Stimulated activated CD8-positive, alpha-beta memory T cell treated with anti-CD3 and anti-CD28 coated beads, Interleukin-2, amount 100 ng/mL, for 48 hours (primary cell): Measurements from ENCODE around the gene CTDNEP1.
"Not testable (repeated sequence)": the region's sequence is repeated elsewhere in the genome, so short reads cannot be mapped to it uniquely, and the experiment has no call there.

Experiments used
- DNase-seq, 2 donors: peaks; one replicate each; pipeline ENCODE4 v3.0.0-alpha.2; 2020; ENCODE audit warnings: low read depth in 2 of 2

The CTDNEP1 gene

GRCh38 chr17:7248796-7249195 is 2.7 kb downstream of the CTDNEP1 start:
- DNase-seq = no peak

GRCh38 chr17:7246779-7247178 is 4.8 kb downstream of the CTDNEP1 start:
- DNase-seq = no peak

DNA sequence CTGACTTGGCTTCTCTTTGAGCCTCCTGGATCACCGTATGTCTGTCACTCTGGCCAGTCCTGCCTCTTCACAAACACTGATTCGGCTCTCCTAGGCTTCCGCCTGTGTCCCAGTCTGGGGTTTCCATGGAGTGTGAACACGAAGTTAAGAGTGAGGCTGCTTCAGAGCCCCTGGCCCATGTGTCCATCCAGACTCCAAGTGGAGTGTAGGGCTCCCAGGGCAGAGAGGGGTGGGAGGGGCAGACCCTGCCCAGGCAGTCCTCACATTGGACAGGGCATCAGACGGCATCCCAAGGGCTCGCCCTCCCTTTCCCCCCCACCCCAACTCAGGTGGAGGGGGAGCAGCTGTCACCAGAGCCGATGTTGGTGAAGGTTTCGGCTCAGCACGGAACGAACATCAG is 7.7 kb downstream of the CTDNEP1 start:
- DNase-seq = not testable (repeated sequence)

DNA sequence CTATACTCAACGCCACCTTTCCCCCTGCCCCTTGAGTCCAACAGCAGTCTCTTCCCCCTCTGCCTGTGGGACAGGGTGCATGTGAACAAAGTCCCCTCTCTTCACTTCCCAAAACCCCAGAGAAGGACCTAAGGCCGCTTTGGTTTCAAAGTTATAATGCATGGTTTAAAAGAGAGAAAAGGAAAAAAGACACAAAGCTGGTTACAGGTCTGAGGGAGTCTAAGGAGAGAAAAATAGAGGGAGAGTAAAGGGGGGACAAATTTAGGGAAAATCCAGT is 8.1 kb downstream of the CTDNEP1 start:
- no peak for DNase-seq

- DNase-seq = peak; percentile 82 to 89
Measured at GRCh38 chr17:7242717-7243452, 8.6 kb downstream of the CTDNEP1 start.

GRCh38 chr17:7241783-7242716 is 9.5 kb downstream of the CTDNEP1 start, which contains the start of gene GABARAP:
GABARAP (minus strand) TSS chr17:7242449; CDS start chr17:7242330, 119 bp downstream.
- peak; percentile 85 to 93 for DNase-seq

GRCh38 chr17:7241090-7241733 is 10.3 kb downstream of the CTDNEP1 start:
- DNase-seq = no peak

- no peak for DNase-seq
Measured at GRCh38 chr17:7240375-7240774, 11.2 kb downstream of the CTDNEP1 start.

- DNase-seq = peak; percentile 95 to 97
Measured at GRCh38 chr17:7239091-7240027, 12.2 kb downstream of the CTDNEP1 start, which contains the start of gene PHF23. PHF23 (minus strand) TSS chr17:7239457; CDS start chr17:7239279, 178 bp downstream.

GRCh38 chr17:7238420-7239090 is 13.0 kb downstream of the CTDNEP1 start:
- DNase-seq = no peak

DNA sequence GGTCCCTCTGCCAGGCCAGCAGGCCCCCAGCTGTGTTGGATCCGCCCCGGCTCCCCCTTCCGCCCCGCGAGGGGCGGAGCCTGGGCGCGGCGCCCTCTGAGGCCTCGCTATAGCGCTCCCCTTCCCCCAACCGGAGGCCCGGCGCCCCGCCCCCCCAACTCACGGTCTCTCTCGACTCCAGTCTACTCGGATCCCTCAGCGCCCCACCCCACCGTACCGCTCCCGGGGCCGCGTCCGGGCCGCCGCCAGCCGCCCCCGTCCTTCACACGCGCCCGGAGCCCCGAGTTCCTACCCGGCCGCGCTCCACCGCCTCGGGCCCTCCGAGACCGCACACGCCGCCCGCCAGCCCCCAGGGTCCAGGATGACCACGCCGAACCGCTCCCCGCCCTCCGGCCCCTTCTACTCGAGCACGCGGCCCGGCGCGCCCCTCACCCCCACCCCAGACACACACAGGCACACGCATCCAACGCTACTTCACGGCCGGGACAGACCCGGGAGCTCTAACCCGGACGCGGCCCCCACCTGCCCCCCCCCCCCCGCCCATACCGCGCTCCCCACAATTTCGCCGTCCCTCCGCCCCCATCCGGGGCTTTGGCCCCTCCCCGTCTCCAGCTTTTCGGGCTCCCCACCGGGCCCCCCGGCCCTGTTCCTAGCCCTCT is 13.6 kb downstream of the CTDNEP1 start:
- peak; percentile 81 to 90 for DNase-seq

DNA sequence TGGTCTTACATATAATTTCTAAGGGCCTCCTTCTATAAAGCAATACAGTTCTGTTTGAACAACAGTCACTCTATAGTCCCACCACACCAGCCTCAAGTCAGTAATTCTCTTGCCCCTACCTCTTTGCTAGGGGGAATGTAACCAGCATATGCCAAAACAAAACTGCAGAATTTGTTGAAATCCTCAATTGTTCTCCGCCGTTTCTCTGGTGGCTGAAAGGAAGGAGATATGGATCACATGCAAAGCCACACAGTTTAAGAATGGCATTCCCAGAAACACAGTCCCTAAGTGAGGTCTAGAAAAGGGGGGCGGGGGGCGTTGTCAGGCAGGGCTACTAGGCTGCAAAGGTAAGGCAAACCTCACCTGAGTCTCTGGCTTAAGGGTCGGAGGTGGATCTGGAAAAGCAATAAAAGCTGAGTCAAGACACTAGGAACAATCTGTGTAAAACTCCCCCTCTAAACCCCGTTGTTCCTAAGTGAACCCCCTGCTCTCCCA is 14.2 kb downstream of the CTDNEP1 start:
- DNase-seq = no peak

DNA sequence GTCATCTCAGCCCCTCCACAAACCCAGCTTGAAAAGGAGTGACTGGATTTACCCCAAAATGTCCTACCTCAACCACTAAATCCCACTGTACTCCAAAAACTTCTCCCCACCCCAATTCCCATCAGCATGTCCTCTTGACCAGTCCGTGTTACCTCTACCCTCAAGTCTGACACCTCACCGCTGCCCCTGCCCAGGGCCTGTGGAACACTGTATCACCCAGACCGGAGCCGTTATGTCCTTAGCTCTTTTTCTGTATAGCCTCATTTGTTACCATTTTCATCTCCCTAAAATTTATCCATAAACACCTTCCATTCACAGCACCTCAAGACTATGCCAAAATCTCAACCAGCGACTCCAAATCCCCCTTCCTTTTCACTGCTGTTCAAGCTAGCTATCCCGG is 14.7 kb downstream of the CTDNEP1 start:
- no peak for DNase-seq

DNA sequence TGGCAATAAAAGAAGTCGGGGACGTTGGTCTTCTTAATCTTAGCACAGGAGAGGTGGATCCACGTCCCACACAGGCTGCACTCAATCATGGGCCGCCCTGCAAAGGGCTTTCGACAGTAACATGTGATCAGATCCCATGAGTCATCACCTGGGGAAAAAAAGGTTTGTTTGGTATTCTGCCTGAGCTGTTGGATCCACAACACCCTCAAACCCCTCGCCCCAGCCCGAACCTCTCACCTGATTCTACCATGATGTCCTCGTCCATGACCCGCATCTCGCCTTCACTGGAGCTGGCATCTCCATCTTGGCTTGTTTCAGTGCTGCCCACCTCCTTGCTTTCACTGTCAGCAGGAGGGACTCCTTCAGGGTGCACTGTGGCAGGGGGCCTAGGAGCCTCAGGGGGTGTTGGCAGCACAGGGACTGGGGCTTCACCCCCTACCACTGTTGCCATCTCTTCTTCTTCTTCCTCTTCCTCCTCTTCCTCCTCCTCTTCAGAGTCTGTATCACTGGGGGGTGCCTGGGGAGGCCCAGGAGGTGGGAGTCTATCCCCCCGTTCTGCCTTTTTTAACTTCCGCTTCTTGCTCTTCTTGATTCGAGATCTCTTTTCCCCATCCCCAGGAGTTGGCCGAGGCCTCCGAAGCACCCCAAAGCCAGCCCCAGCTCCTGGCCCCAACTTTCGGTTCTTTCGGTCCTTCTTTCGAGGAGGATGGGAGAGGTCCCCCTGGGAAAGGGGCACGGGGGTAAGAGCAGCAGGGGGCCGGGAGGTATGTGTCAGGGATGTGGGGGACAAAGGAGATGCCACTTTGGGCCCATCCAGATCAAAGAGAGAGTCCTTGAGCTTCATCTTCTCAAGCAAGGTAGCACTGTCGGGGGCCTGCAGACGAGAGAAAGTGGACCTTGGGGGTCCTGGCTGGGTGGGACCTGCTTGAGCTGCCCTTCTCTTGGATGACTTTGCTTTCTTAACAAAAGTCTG is 15.6 kb downstream of the CTDNEP1 start:
- DNase-seq = no peak

DNA sequence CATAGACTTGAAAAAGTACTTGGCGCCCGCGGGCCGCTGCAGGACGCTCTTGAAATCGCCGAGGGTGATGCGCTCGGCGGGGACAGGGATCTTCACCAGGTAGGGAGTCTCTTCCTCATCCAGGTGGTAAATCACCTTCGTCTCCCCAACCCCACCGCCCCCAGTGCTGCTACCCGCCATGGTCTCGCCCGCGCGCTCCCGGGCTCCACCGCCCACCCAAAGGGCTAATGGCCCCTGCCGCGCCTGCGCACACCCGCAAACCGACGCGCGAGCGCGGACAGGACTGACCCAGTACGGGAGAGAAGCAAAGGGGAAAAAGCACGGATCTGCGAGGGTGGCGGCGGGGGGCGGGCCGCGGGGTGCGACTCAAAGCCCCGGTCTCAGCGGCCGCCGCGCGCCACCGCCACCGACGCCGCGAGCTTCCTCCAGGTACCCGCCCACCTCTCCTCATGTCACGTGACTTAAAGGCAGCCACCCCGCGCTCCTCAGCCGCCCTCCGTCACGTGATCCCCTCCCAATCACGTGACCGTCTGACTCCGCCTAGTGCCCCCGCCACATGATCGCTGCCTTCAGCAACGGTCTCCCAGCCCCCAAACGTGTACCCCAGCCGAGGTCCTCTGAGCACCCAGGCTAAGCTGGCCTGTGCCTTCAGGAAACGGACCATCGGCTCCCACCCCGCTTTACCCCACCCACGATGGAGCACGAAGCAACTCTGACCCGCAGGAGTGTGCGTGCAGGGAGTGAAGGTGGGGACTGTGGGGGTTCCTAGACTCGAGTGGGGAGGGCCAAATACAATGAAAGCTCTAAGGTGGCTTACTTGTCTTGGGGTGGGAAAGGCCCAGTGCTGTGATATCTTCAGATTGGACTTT is 17.2 kb downstream of the CTDNEP1 start, which contains the start of gene DVL2:
Gene DVL2 (minus strand): TSS at position 435 of the 869 bp plus-strand sequence. CDS start 255 bp downstream, at position 180.
- DNase-seq = peak; percentile 90 to 94

DNA sequence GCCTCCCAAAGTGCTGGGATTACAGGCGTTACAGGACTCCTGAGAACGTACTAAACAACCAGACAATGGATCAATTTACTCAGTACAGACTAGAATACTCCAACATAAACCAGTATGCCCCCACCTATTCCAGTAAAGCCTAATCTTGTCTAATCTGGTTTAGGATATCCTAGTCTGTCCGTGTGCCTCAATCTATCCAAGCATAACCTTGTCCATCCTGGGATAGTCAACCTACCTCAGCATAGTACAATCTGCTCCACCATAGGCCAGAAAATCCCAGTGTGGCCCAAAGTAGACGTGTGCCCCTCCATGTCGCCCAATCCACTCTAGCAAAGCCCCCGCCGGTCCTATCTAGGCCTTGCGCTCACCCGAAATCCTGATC is 17.8 kb downstream of the CTDNEP1 start:
- DNase-seq = no peak

- no peak for DNase-seq
Measured at GRCh38 chr17:7232114-7232513, 19.4 kb downstream of the CTDNEP1 start.

GRCh38 chr17:7229504-7229903 is 22.0 kb downstream of the CTDNEP1 start:
- DNase-seq = no peak
